NCI-H2196 treated with DMSO at 0.1 percent for 48 hours (cell line): ENCODE measurements around the gene SRP9.
"Not testable (repeated sequence)": the region's sequence is repeated elsewhere in the genome, so short reads cannot be mapped to it uniquely, and the experiment has no call there.

Source experiments
- DNase-seq: peaks from one replicate; lab custom pipeline; 2025; ENCODE audit not compliant: unreplicated experiment; lab: John Stamatoyannopoulos, UW

Gene SRP9

GRCh38 chr1:225813214-225813964, 35.8 kb downstream of the SRP9 start:
- peak; percentile 54 for DNase-seq

DNA sequence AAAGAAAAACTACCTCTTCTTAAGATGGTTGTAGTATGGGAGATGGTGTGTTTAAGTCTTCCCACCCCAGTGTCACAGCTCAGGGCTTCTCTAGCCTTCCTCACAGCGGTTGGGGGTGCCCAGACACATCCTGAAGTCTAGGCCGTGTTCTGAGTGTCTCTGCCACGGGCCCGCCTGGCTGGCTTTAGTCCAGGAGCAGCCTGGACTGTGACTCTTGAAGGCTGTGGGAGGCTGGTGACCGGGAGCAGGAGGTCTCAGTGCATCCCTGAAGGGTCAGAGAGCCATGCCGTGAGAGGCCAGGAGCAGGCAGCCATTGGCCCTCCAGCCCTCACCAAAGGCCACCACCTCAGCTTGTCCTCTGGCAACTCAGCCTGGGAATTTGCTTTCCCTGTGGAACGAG, 36.8 kb downstream of the SRP9 start:
- DNase-seq, result no peak

DNA sequence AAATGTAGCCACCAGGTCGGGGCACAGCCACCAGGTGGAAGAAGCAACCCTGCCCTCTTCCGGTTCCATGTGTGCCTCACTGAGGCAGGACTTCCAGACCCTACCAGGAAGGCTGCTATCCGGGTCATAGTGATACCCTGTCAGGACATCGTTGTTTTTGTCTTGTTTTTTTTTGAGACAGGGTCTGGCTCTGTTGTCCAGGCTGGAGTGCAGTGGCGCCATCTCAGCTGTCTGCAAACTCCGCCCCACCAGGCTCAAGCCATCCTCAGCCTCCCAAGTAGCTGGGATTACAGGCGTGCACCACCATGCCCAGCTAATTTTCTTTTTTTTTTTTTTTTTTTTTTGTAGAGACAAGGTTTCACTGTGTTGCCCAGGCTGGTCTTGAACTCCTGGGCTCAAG, 37.5 kb downstream of the SRP9 start:
- DNase-seq, result not testable (repeated sequence)

GRCh38 chr1:225815526-225816178, 38.0 kb downstream of the SRP9 start:
- DNase-seq, result no peak

DNA sequence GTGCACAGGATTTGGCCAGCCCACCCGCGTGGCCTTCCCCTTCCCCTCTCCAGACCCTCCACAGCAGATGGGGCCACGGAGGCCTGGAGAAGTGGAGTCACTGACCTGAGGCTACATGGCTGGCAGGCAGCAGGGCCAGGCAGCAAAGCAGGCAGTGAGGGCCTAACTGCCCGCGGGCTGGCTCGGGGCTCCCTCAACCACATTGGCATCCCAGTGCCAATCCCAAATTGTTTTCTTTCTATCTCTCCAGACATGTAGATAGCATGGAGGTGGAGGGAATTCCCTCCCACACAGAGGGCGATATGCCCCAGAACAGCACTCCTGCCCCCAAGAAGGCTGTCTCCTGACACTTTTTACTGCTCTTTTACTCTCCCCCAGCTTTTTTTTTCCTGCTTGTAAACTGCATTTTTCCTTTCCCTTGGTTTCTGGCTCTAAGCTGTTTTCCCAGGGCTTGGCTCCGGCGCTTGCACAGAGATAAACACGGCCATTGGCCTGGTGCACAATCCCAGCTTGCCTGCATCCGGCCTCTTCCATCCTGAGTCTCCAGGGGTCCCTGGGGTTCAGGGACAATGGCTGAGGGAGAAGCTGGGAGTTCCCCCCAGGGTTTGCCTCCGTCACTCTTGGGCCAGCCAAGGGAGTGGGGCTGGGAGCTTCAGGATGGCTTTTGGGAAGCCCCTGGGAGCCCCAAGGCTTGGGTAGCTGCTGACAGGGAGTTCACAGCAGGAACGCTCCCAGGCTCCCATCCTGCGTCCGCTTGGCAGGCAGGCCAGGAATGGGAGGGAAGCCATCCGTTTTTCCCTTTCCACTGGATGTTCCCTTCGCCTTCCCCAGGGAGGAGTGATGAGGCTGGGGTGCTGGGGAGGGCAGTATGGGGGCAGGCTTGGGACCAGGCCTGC, 39.3 kb downstream of the SRP9 start:
- DNase-seq, result no peak

DNA sequence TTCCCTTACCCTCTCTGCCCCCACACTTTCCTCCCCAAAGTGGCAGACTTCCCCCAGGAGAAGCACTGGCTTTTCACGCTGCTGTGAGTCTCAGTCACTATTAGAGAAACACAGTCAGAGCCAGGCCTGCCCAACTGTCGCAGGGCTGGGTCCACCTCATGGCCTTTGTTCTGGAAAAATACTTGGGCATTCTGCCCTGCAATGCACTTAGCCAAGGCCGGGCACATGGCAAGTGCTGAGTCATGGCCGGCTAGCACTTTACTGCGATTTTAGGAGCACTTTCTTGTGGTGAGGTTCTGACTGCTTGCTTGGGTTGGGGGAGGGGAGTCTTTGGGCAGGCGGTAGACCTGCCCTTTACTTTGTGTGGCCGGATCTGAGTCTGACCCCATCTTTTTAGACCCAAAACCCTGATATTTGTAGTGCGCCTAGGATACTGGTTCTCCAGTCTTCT, 40.0 kb downstream of the SRP9 start:
- peak; percentile 65 for DNase-seq

DNA sequence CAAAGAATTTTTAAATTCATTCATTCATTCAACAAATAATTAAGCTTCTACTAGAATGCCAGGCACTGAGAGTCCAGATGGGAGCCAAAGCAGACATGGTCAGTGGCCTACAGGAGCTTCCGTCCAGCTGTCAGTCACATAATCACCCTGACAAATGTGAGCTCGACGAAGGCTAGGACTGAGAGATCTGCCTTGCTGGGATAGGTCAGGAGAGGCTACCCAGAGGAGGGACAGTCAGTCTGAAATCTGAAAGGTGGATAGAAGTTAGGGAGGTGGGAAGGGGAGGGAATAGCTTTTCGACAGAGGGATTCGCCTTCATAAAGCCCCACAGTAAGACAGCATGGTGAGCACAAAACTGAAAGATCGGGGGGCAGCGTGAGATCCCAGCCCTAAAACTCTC, 40.6 kb downstream of the SRP9 start:
- no peak for DNase-seq

- no peak for DNase-seq
These were observed 41.9 kb downstream of the SRP9 start for GRCh38 chr1:225819346-225820192.

DNA sequence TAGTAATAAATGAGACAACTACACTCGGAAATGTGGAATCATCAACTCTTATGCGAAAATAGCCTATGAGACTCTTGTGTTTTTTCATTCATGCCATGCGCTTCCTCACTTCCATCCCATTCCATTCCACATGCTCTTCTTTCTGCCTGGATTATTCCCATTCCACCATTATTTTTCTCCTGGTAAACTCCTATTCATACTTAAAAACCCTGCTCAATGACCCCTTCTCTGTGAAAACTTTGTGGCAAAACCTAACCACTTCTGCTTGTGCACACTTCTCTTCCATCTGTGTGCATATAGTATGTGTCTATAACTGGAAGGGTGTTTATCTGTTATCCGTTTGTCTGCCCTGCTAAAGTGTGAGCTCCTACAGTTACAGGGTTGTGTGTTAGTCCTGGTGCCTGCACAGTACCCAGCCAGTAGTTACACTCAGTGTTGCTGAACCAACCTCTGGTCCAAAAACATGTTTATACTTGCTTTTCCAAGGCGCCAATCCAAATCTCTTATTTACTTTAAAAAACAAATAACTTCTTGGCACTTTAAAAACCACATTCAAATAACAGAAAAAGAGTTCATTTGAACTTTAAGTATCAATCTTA, 43.0 kb downstream of the SRP9 start:
- peak; percentile 60 for DNase-seq

DNA sequence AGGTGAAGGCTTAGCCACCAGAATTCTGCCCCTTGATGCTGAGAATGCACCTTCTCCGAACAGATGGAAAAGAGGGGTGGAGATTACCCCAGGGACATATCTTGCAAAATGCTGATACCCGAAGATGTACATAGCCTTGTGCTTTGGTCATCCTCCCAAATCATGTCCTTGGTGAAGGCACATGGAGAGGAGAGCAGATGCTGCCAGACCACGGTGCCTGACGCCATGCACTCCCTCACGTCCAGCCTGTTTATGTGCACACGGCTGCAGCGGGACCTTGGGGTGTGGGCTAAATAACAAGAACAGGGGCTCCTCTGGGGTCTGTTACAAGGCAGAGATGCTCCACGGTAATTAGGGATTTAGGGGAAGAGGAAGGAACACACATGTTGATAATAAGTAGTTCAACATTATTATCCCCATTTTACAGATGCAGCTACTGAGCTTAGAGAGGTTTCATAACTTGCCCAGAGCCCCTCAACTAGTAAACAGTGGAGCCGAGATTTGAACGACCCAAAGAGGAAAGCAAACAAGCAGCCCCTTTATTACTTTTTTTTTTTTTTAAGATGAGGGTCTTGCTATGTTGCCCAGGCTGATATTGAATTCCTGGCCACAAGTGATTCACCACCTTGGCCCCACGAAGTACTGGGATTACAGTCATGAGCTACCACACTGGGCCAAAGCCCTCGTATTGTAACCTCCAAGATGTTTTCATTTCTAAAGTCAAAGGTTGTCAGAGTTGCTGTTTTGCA, 45.2 kb downstream of the SRP9 start:
- DNase-seq, result no peak

GRCh38 chr1:225823811-225824261, 46.2 kb downstream of the SRP9 start:
- no peak for DNase-seq

GRCh38 chr1:225824533-225824941, 46.9 kb downstream of the SRP9 start:
- peak; percentile 68 for DNase-seq

DNA sequence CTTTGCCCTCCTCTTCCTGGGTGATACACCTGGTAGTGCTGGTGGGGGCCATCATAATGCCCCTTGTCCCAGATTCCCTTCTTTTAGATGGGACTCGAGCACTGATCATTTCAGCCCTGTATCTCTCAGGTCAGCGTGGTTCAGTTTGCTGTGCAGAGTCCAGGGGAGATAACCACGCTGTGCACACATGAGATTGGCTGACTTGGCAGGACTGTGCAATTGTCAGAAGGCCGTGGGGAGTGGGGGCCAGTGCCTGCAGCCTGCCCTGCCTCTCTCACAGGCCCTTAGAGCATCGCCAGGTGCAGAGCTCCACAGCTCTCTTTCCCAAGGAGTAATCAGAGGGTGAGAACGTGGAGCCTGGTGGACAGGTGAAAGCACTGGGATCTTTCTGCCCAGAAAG, 47.5 kb downstream of the SRP9 start:
- peak; percentile 44 for DNase-seq

GRCh38 chr1:225825607-225826007, 48.0 kb downstream of the SRP9 start:
- DNase-seq, result no peak

DNA sequence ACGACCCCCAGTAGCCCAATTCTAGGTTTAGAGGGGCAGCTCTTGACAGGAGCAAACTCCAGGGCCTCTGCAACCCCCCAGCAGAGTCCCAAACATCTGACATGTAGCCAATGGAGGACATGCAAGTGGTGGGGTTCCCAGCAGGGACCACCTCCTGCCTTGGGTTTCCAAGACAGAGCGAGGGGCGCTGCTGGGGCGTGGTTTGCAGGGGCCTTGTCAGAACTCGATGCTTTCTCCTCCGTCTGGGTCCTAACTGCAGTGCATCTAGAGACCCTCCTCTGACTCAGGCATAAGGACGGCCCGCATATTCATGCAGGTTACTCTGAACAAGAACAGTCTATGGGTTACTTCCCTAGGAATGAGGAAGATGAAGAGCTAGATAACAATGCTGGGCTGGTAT, 49.5 kb downstream of the SRP9 start:
- no peak for DNase-seq

GRCh38 chr1:225828706-225829345, 51.2 kb downstream of the SRP9 start:
- DNase-seq, result no peak

DNA sequence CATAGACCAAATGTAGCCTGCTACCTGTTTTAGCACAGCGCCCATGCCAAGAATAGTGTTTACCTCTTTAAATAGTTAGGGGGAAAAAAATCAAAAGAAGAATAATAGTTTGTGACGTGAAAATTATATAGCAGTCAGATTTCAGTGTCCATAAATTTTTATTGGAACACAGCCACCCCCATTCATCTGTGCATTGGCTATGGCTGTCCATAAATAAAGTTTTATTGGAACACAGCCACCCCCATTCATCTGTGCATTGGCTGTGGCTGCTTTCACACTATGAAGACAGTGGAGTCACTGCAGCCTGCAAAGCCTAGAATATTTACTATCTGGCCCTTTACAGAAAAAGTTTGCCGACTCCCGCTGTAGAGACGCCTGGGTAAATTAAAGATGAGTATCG, 53.2 kb downstream of the SRP9 start:
- DNase-seq, result no peak

DNA sequence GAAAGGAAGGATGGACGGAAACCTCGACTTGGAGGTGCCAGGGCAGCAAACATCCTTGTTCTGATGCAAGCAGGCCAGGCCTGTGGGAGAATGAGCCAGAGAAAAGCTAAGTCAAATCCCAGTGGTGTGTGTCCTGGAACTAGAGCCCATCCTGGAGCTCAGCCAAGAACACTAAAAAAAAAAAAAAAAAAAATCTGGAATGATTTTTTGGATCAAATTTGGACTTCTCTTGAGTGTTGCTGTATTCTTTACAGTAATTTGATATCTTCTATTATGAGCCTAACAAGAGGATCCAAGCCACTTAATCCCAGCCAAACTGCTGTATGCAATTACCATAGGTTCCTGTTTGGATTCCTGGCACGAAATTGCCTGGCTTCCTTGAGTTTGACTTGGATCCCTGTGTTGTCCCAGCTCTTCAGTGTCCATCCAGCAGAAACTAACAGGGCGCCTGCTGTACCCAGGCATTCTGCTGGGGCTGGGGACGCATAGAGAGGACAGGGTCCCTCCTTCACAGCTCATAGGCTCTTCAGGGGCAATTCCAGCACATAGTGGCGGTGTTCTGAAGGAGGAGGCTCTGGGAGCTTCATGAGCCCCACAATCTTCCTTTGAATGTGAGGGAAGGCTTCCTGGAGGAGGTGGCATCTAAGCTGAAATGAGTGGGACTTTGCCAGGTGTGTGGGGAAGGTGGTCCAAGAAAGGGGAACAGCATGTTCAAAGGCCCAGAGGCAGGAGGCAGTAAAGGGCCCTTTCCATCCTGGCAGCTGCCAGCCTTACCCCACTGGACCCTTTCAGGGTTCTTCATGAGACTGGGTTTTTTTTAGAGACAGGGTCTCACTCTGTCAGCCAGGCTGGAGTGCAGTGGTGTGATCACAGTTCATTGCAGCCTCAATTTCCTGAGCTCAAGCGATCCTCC, 57.0 kb downstream of the SRP9 start:
- peak; percentile 74 for DNase-seq
